H9 (cell line): Measurements from ENCODE around the gene DHRSX. TPM values are rescaled to one million over a fixed set of nuclear protein-coding genes. Genes with fewer than 3 reads are reported as not detected.
A peak's percentile ranks its signal among the peaks of the same experiment; 100 is the strongest.

Source experiments
- DNase-seq: peaks from one replicate; pipeline ENCODE4 v3.0.0-alpha.2; 2017
- H2AFZ ChIP-seq: one replicate; pipeline ENCODE4 v1.6.1; 2013; ENCODE audit warnings: mild to moderate bottlenecking, low read length, control low read depth, moderate library complexity
- H2AK5ac ChIP-seq: 2 replicates; pipeline ENCODE4 v1.6.1; 2013; ENCODE audit warnings: low read length, control low read depth, mixed read lengths; ENCODE audit not compliant: insufficient read length
- H2BK120ac ChIP-seq: one replicate; pipeline ENCODE4 v1.6.1; 2013; ENCODE audit warnings: low read depth, mild to moderate bottlenecking, low read length, control low read depth, inconsistent platforms; ENCODE audit not compliant: poor library complexity, severe bottlenecking
- H2BK12ac ChIP-seq: 2 replicates; pipeline ENCODE4 v1.6.1; 2013; ENCODE audit warnings: low read length, control low read depth, mixed read lengths, low read depth; ENCODE audit not compliant: insufficient read length
- H2BK15ac ChIP-seq: 2 replicates; pipeline ENCODE4 v1.6.1; 2013; ENCODE audit warnings: low read depth, low read length, control low read depth
- H2BK20ac ChIP-seq: one replicate; pipeline ENCODE4 v1.6.1; 2013; ENCODE audit warnings: low read depth, mild to moderate bottlenecking, low read length, control low read depth, inconsistent platforms; ENCODE audit not compliant: poor library complexity, severe bottlenecking
- H2BK5ac ChIP-seq: 2 replicates; pipeline ENCODE4 v1.6.1; 2013; ENCODE audit warnings: low read length, control low read depth, mixed read lengths; ENCODE audit not compliant: insufficient read length
- H3K14ac ChIP-seq: 2 replicates; pipeline ENCODE4 v1.6.1; 2013; ENCODE audit warnings: low read length, control low read depth; ENCODE audit not compliant: insufficient read depth
- H3K18ac ChIP-seq: 2 replicates; pipeline ENCODE4 v1.6.1; 2013; ENCODE audit warnings: low read depth, mild to moderate bottlenecking, mixed read lengths, low read length, control low read depth; ENCODE audit not compliant: insufficient read length
- H3K23ac ChIP-seq: 2 replicates; pipeline ENCODE4 v1.6.1; 2013; ENCODE audit warnings: low read length, control low read depth, mixed read lengths, low read depth; ENCODE audit not compliant: insufficient read length
- H3K23me2 ChIP-seq: 2 replicates; pipeline ENCODE4 v1.6.1; 2013; ENCODE audit warnings: low read depth, mild to moderate bottlenecking, mixed read lengths, low read length, control low read depth; ENCODE audit not compliant: insufficient read length, poor library complexity, severe bottlenecking
- H3K27ac ChIP-seq: 2 replicates; pipeline ENCODE4 v1.5.1; 2013; ENCODE audit warnings: low read length, control low read depth, mixed read lengths, low read depth; ENCODE audit not compliant: insufficient read length
- H3K27me3 ChIP-seq: 2 replicates; pipeline ENCODE4 v1.6.1; 2013; ENCODE audit warnings: low read length, control low read depth, inconsistent platforms; ENCODE audit not compliant: insufficient read depth
- H3K4ac ChIP-seq: 2 replicates; pipeline ENCODE4 v1.6.1; 2013; ENCODE audit warnings: low read depth, mild to moderate bottlenecking, control low read depth, inconsistent platforms, low read length, moderate library complexity
- H3K4me1 ChIP-seq: 2 replicates; pipeline ENCODE4 v1.6.1; 2013; ENCODE audit warnings: low read length, control low read depth, inconsistent platforms; ENCODE audit not compliant: insufficient read depth
- H3K4me2 ChIP-seq: 2 replicates; pipeline ENCODE4 v1.6.1; 2013; ENCODE audit warnings: low read length, control low read depth, mixed read lengths; ENCODE audit not compliant: insufficient read length, insufficient read depth
- H3K56ac ChIP-seq: 2 replicates; pipeline ENCODE4 v1.6.1; 2013; ENCODE audit warnings: low read depth, mild to moderate bottlenecking, mixed read lengths, low read length, control low read depth; ENCODE audit not compliant: insufficient read length
- H3K79me1 ChIP-seq: 2 replicates; pipeline ENCODE4 v1.6.1; 2013; ENCODE audit warnings: low read depth, mild to moderate bottlenecking, moderate library complexity, low read length, control low read depth, inconsistent platforms; ENCODE audit not compliant: insufficient read depth, poor library complexity, severe bottlenecking
- H3K79me2 ChIP-seq: 2 replicates; pipeline ENCODE4 v1.6.1; 2013; ENCODE audit warnings: low read length, control low read depth, inconsistent platforms; ENCODE audit not compliant: insufficient read depth
- H3K9ac ChIP-seq: 2 replicates; pipeline ENCODE4 v1.6.1; 2013; ENCODE audit warnings: low read length, control low read depth, mixed read lengths; ENCODE audit not compliant: insufficient read length; ENCODE audit errors: extremely low read depth
- H3K9me3 ChIP-seq: one replicate; pipeline ENCODE4 v1.6.1; 2013; ENCODE audit warnings: low read depth, low read length, inconsistent platforms; ENCODE audit not compliant: control insufficient read depth
- H3T11ph ChIP-seq: one replicate; pipeline ENCODE4 v1.6.1; 2013; ENCODE audit warnings: mild to moderate bottlenecking, low read length, control low read depth, inconsistent platforms
- H4K20me1 ChIP-seq: one replicate; pipeline ENCODE4 v1.6.1; 2013; ENCODE audit not compliant: control insufficient read depth, insufficient read length, insufficient read depth
- H4K5ac ChIP-seq: 2 replicates; pipeline ENCODE4 v1.6.1; 2013; ENCODE audit warnings: low read depth, mild to moderate bottlenecking, mixed read lengths, low read length, control low read depth; ENCODE audit not compliant: insufficient read length
- H4K8ac ChIP-seq: replicated peaks from 2 replicates; pipeline ENCODE4 v1.6.1; 2013; ENCODE audit warnings: low read length, control low read depth, mixed read lengths, low read depth; ENCODE audit not compliant: insufficient read length
- H4K91ac ChIP-seq: 2 replicates; pipeline ENCODE4 v1.6.1; 2013; ENCODE audit warnings: low read depth, mild to moderate bottlenecking, moderate library complexity, mixed read lengths, low read length, control low read depth; ENCODE audit not compliant: insufficient read length
- H3K27ac Mint-ChIP-seq, 3 experiments: 2 replicates in 2 of 3; 3 replicates in 1 of 3; pipeline ENCODE4 v1.8.0; 2020 to 2021; ENCODE audit warnings: mixed read lengths in 3 of 3, mild to moderate bottlenecking in 1 of 3, moderate library complexity in 1 of 3
- H3K27me3 Mint-ChIP-seq: 2 replicates; pipeline ENCODE4 v1.8.0; 2021; ENCODE audit warnings: low read depth, mild to moderate bottlenecking, moderate library complexity, mixed read lengths
- H3K36me3 Mint-ChIP-seq, 3 experiments: 2 replicates in 2 of 3; 3 replicates in 1 of 3; pipeline ENCODE4 v1.8.0; 2020 to 2021; ENCODE audit warnings: low read depth in 3 of 3, mixed read lengths in 3 of 3; ENCODE audit not compliant: insufficient read depth in 1 of 3
- H3K4me1 Mint-ChIP-seq, 2 experiments: 2 replicates each; pipeline ENCODE4 v1.8.0; 2020; ENCODE audit warnings: mixed read lengths in 2 of 2
- H3K4me3 Mint-ChIP-seq, 2 experiments: 2 replicates in 1 of 2; 3 replicates in 1 of 2; pipeline ENCODE4 v1.8.0; 2020 to 2021; ENCODE audit warnings: mild to moderate bottlenecking in 2 of 2, mixed read lengths in 2 of 2, moderate library complexity in 1 of 2
- H3K9me3 Mint-ChIP-seq, 2 experiments: 2 replicates in 1 of 2; 3 replicates in 1 of 2; pipeline ENCODE4 v1.8.0; 2020; ENCODE audit warnings: mild to moderate bottlenecking in 2 of 2, mixed read lengths in 2 of 2, moderate library complexity in 1 of 2
- WGBS: extraction: QIAGEN DNeasy Blood & Tissue Kit; methylation state at CpG from one replicate; pipeline ENCODE4 v1.1.7; 2013; ENCODE audit warnings: missing lambda C conversion rate, low lambda C conversion rate, mixed read lengths; ENCODE audit not compliant: insufficient read length; ENCODE audit errors: extremely low coverage; 5-methylcytosine and 5-hydroxymethylcytosine counted together
- total RNA-seq: library from RNA; stranded (reverse); gene quantifications from 2 replicates; pipeline ENCODE4 v1.2.1, GENCODE V29; 2021
- TF ChIP-seq, protein P1 (sequence below): fragments of 200-600 bp; sonication (generic); conservative IDR thresholded peaks from 3 replicates; pipeline ENCODE4 v1.8.0; 2021; ENCODE audit warnings: antibody characterized with exemption, mild to moderate bottlenecking

The DHRSX gene
- total RNA-seq, 1 experiment from 2014 or later: 44.0 TPM

DNA sequence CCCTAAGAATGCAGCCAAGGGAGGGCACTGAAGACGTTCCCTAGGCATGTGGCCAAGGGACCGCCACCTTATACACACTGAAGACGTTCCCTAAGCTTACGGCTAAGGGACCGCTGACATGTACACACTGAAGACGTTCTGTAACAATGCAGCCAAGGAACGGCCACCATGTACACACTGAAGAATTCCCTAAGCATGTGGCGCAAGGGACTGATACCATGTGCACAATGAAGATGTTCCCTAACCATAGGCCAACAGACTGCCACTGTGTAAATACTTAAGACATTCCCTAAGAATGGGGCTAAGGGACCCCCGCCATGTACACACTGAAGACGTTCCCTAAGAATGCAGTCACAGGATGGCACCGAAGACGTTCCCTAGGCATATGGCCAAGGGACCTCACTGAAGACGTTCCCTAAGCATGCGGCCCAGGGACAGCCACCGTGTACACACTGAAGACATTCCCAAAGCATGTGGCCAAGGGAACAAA lies 36.1 kb downstream of the DHRSX start:
- H3K4me3 Mint-ChIP-seq: no peak overlapping the region; a peak in 1 of 5 replicates
- Histone ChIP-seq H3K79me2 (peaks cover 12% of the 10 kb centered on the region; the same call in 1 of the 2 replicates), H3K4ac (no peak overlapping the region), H2BK5ac (no peak overlapping the region), H2BK12ac (no peak overlapping the region), H2BK15ac (no peak overlapping the region), H3K4me1 (peaks cover 3% of the 10 kb centered on the region; the same call in 1 of the 2 replicates), H2BK20ac (no peak overlapping the region), H3K79me1 (peaks cover 5% of the 10 kb centered on the region), H2AK5ac (no peak overlapping the region), H3K4me2 (no peak overlapping the region), H3K23ac (no peak overlapping the region), H3T11ph (no peak overlapping the region), H3K27me3 (no peaks in the 10 kb centered on the region), H3K14ac (no peak overlapping the region), H4K20me1 (no peaks in the 10 kb centered on the region), H3K23me2 (no peaks in the 10 kb centered on the region), H4K5ac (no peak overlapping the region), H4K8ac (no peak overlapping the region), H2BK120ac (no peak overlapping the region), H3K18ac (no peak overlapping the region), H3K9ac (no peak overlapping the region), H3K27ac (no peak overlapping the region), H2AFZ (no peak overlapping the region), H3K56ac (no peak overlapping the region), H3K9me3 (peaks cover 18% of the 10 kb centered on the region), H4K91ac (no peak overlapping the region)
- no CpG with 5 or more reads among the region's 15 CpGs for WGBS
- H3K36me3 Mint-ChIP-seq: peaks cover 60 to 82% (median 70%) of the 10 kb centered on the region in 3 experiments
- H3K9me3 Mint-ChIP-seq: peaks cover 55 to 65% of the 10 kb centered on the region in 2 experiments
- peaks cover 5% of the 10 kb centered on the region for H3K27me3 Mint-ChIP-seq
- no peak overlapping the region for H3K27ac Mint-ChIP-seq
- H3K4me1 Mint-ChIP-seq: peaks cover 22 to 30% of the 10 kb centered on the region in 2 experiments
- TF ChIP-seq, protein P1, sequence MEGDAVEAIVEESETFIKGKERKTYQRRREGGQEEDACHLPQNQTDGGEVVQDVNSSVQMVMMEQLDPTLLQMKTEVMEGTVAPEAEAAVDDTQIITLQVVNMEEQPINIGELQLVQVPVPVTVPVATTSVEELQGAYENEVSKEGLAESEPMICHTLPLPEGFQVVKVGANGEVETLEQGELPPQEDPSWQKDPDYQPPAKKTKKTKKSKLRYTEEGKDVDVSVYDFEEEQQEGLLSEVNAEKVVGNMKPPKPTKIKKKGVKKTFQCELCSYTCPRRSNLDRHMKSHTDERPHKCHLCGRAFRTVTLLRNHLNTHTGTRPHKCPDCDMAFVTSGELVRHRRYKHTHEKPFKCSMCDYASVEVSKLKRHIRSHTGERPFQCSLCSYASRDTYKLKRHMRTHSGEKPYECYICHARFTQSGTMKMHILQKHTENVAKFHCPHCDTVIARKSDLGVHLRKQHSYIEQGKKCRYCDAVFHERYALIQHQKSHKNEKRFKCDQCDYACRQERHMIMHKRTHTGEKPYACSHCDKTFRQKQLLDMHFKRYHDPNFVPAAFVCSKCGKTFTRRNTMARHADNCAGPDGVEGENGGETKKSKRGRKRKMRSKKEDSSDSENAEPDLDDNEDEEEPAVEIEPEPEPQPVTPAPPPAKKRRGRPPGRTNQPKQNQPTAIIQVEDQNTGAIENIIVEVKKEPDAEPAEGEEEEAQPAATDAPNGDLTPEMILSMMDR: no peak
- DNase-seq: peak; percentile 54
